OCI-LY1 (cell line): ENCODE data around the gene BTNL3.

Experiments
- EZH2 ChIP-seq: fragments of 200-600 bp; sonication (generic), shearing (Covaris generic); IDR thresholded peaks from 2 replicates; pipeline ENCODE4 v1.8.0; 2017; ENCODE audit warnings: borderline replicate concordance, mixed run types, mild to moderate bottlenecking, antibody characterized with exemption, low read length, moderate library complexity, mixed read lengths
- TF ChIP-seq, protein P1 (sequence below): fragments of 200-600 bp; sonication (generic), shearing (Covaris generic); IDR thresholded peaks from 2 replicates; pipeline ENCODE4 v1.5.1; 2017; ENCODE audit warnings: mild to moderate bottlenecking, antibody characterized with exemption, low read length, moderate library complexity, mixed read lengths

DNA sequence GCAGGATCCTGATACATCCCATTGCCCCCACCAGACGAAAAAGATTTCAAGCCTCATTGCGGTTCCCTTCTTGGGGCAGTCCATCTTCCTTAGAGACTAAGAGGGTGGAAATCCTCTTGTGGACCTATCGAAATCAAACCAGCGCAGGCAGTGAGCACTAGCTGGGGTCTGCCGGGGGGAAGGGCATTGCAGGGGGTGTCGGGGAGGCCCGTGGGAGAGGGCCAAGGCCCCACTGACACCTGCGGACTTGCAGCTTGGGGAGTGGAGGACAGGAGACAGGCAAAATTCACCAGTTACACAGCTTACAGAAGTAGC is 51.9 kb downstream of the BTNL3 start:
- TF ChIP-seq, protein P1, sequence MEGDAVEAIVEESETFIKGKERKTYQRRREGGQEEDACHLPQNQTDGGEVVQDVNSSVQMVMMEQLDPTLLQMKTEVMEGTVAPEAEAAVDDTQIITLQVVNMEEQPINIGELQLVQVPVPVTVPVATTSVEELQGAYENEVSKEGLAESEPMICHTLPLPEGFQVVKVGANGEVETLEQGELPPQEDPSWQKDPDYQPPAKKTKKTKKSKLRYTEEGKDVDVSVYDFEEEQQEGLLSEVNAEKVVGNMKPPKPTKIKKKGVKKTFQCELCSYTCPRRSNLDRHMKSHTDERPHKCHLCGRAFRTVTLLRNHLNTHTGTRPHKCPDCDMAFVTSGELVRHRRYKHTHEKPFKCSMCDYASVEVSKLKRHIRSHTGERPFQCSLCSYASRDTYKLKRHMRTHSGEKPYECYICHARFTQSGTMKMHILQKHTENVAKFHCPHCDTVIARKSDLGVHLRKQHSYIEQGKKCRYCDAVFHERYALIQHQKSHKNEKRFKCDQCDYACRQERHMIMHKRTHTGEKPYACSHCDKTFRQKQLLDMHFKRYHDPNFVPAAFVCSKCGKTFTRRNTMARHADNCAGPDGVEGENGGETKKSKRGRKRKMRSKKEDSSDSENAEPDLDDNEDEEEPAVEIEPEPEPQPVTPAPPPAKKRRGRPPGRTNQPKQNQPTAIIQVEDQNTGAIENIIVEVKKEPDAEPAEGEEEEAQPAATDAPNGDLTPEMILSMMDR, result no peak
- no peak for TF ChIP-seq EZH2
